Lower leg skin (tissue), 4 donors: ENCODE measurements around the gene MEIS3. TPM values are rescaled to one million over a fixed set of nuclear protein-coding genes. Genes with fewer than 3 reads are reported as not detected.
"Not testable (repeated sequence)": the region's sequence is repeated elsewhere in the genome, so short reads cannot be mapped to it uniquely, and the experiment has no call there.

Source experiments
- DNase-seq, 2 donors: peaks; one replicate each; pipeline ENCODE4 v3.0.0-alpha.2; 2019; ENCODE audit warnings: low spot score in 2 of 2
- H3K4me3 ChIP-seq: fragments of 200-600 bp; sonication (generic); 2 replicates; pipeline ENCODE4 v1.5.1; 2017; ENCODE audit warnings: mild to moderate bottlenecking, low read depth; ENCODE audit not compliant: poor library complexity, severe bottlenecking
- POLR2A ChIP-seq, 2 donors: fragments of 450-650 bp; IDR thresholded peaks; one replicate each; pipeline ENCODE4 v1.6.1; 2016 to 2017; ENCODE audit warnings: antibody characterized with exemption in 2 of 2, mild to moderate bottlenecking in 1 of 2, moderate library complexity in 1 of 2
- WGBS, 2 donors: methylation state at CpG; one replicate each; pipeline ENCODE4 v1.1.5; 2018; 5-methylcytosine and 5-hydroxymethylcytosine counted together
- intact Hi-C: fragments of 100-400 bp; cut with DNase I; formaldehyde crosslinking; loops from one replicate; pipeline ENCODE4 v1.15.0; 2023; ENCODE audit warnings: low total_unique reads
- total RNA-seq, 4 donors: library from RNA; depleted of rRNA; stranded (reverse); fragments of >200 nt; gene quantifications; one replicate each; pipeline ENCODE4 v1.1.0, GENCODE V29; 2016
- TF ChIP-seq, protein P1 (sequence below), 3 donors: fragments of 450-650 bp; IDR thresholded peaks; one replicate each; pipeline ENCODE4 v1.5.1; 2016; ENCODE audit warnings: antibody characterized with exemption in 3 of 3, mild to moderate bottlenecking in 3 of 3, moderate library complexity in 2 of 3

MEIS3 gene
- total RNA-seq, 4 donors from 2014 or later: 1.9 to 8.5 (median 4.6) TPM

DNA sequence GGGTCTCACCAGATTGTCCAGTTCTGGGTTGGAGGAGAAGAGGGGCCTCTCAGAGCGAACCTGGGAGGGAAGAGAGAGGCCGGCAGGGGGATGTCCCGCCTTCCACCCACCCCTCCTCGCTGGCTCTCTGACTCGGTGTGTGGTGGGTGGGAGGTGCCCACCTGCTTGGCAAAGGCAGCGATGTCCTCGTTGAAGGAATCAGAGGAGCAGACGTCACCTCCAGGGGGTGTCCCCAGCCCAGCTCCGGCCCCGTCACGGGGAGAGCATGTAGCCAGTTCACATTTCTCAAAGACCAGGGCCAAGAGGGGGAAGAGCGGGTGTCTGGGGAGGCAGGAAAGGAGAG is 2.7 kb downstream of the MEIS3 start:
- WGBS, 2 donors: 37% methylated on average over 12 of the region's 12 CpGs
- no peak overlapping the region for H3K4me3 ChIP-seq
- DNase-seq: no peak
- TF ChIP-seq POLR2A (IDR thresholded peaks at IDR 0.05): no peak
- TF ChIP-seq, protein P1, sequence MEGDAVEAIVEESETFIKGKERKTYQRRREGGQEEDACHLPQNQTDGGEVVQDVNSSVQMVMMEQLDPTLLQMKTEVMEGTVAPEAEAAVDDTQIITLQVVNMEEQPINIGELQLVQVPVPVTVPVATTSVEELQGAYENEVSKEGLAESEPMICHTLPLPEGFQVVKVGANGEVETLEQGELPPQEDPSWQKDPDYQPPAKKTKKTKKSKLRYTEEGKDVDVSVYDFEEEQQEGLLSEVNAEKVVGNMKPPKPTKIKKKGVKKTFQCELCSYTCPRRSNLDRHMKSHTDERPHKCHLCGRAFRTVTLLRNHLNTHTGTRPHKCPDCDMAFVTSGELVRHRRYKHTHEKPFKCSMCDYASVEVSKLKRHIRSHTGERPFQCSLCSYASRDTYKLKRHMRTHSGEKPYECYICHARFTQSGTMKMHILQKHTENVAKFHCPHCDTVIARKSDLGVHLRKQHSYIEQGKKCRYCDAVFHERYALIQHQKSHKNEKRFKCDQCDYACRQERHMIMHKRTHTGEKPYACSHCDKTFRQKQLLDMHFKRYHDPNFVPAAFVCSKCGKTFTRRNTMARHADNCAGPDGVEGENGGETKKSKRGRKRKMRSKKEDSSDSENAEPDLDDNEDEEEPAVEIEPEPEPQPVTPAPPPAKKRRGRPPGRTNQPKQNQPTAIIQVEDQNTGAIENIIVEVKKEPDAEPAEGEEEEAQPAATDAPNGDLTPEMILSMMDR (IDR thresholded peaks at IDR 0.05): no peak
- intact Hi-C loops: no loop called here

- intact Hi-C loops: no loop called here
- WGBS, 2 donors: 77 to 82% methylated on average over 20 to 21 of the region's 21 CpGs
- no peak for TF ChIP-seq POLR2A (IDR thresholded peaks at IDR 0.05)
- TF ChIP-seq, protein P1 (IDR thresholded peaks at IDR 0.05): no peak
- H3K4me3 ChIP-seq: no peak overlapping the region
- no peak for DNase-seq
Measured at GRCh38 chr19:47415953-47416642, 3.2 kb downstream of the MEIS3 start.

- WGBS, 2 donors: 60 to 69% methylated on average over 7 to 21 of the region's 21 CpGs
- no peak for TF ChIP-seq POLR2A (IDR thresholded peaks at IDR 0.05)
- TF ChIP-seq, protein P1 (IDR thresholded peaks at IDR 0.05): no peak
- DNase-seq: no peak
- no peak overlapping the region for H3K4me3 ChIP-seq
- intact Hi-C loops: no loop called here
Measured at GRCh38 chr19:47414469-47414868, 4.9 kb downstream of the MEIS3 start.

GRCh38 chr19:47413941-47414340 is 5.4 kb downstream of the MEIS3 start:
- no peak overlapping the region for H3K4me3 ChIP-seq
- TF ChIP-seq POLR2A (IDR thresholded peaks at IDR 0.05): no peak
- TF ChIP-seq, protein P1 (IDR thresholded peaks at IDR 0.05): no peak
- 95 to 97% methylated on average over 16 of the region's 16 CpGs for WGBS, 2 donors
- DNase-seq: no peak
- intact Hi-C loops: no loop called here

DNA sequence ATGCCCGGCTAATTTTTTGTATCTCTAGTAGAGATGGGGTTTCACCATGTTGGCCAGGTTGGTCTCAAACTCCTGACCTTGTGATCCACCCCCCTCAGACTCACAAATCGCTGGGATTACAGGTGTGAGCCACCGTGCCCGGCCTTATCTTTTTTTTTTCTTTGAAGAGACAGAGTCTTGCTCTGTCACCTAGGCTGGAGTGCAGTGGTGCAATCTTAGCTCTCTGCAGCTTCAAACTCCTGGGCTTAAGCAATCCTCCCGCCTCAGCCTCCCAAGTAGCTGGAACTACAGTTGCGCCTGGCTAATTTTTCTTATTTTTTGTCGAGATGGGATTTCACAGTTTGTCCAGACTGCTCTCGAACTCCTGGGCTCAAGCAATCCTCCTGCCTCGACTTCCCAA is 7.6 kb downstream of the MEIS3 start:
- H3K4me3 ChIP-seq, DNase-seq, intact Hi-C loops: not testable (repeated sequence)
- 82 to 87% methylated on average over 9 of the region's 9 CpGs for WGBS, 2 donors

GRCh38 chr19:47411101-47411500 is 8.2 kb downstream of the MEIS3 start:
- WGBS, 2 donors: 84% methylated on average over 8 of the region's 8 CpGs
- no peak overlapping the region for H3K4me3 ChIP-seq
- DNase-seq: no peak
- intact Hi-C loops: no loop called here
- TF ChIP-seq, protein P1 (IDR thresholded peaks at IDR 0.05): no peak
- TF ChIP-seq POLR2A (IDR thresholded peaks at IDR 0.05): no peak
